OCI-LY3 (cell line): ENCODE measurements around the gene ZNF232.
"Not testable (repeated sequence)": the region's sequence is repeated elsewhere in the genome, so short reads cannot be mapped to it uniquely, and the experiment has no call there.

Source experiments
- H2AFZ ChIP-seq: fragments of 200-600, 300-600 bp; shearing (Covaris generic); 2 replicates; pipeline ENCODE4 v1.6.0; 2014; ENCODE audit warnings: antibody characterized with exemption, low read depth, low read length
- H3K27ac ChIP-seq: fragments of 200-600, 300-600 bp; sonication (generic); 2 replicates; pipeline ENCODE4 v1.5.1; 2014; ENCODE audit warnings: mild to moderate bottlenecking, low read length, moderate library complexity, mixed read lengths
- H3K27me3 ChIP-seq: fragments of 200-600, 300-600 bp; sonication (generic); 2 replicates; pipeline ENCODE4 v1.6.1; 2014; ENCODE audit warnings: low read depth, low read length, mixed read lengths
- H3K36me3 ChIP-seq: fragments of 200-600, 300-600 bp; sonication (generic); replicated peaks from 2 replicates; pipeline ENCODE3; 2014; ENCODE audit warnings: low read depth, low read length, mixed read lengths
- H3K4me1 ChIP-seq: fragments of 300-600, 200-600 bp; sonication (generic); 2 replicates; pipeline ENCODE4 v1.6.1; 2014; ENCODE audit warnings: low read length, mixed read lengths
- H3K4me2 ChIP-seq: fragments of 200-600, 300-600 bp; sonication (generic); 2 replicates; pipeline ENCODE4 v1.6.1; 2014; ENCODE audit warnings: low read length, mixed read lengths
- H3K4me3 ChIP-seq: fragments of 300-600, 200-600 bp; sonication (generic); 2 replicates; pipeline ENCODE4 v1.5.1; 2014; ENCODE audit warnings: antibody characterized with exemption, mild to moderate bottlenecking, low read length, moderate library complexity
- H3K79me2 ChIP-seq: fragments of 300-600, 200-600 bp; shearing (Covaris generic); 2 replicates; pipeline ENCODE4 v1.6.1; 2014; ENCODE audit warnings: mild to moderate bottlenecking, low read length, mixed read lengths
- H3K9ac ChIP-seq: fragments of 300-600, 200-600 bp; shearing (Covaris generic); 2 replicates; pipeline ENCODE4 v1.6.0; 2014; ENCODE audit warnings: mild to moderate bottlenecking, low read length, moderate library complexity
- H3K9me3 ChIP-seq: fragments of 200-600, 300-600 bp; shearing (Covaris generic); 2 replicates; pipeline ENCODE4 v1.6.1; 2014; ENCODE audit warnings: low read length, mixed read lengths; ENCODE audit not compliant: insufficient read depth
- H4K20me1 ChIP-seq: fragments of 200-600, 300-600 bp; sonication (generic); 2 replicates; pipeline ENCODE4 v1.6.1; 2016; ENCODE audit warnings: low read length, mixed read lengths; ENCODE audit not compliant: insufficient read depth
- EZH2phosphoT487 ChIP-seq: fragments of 200-600 bp; shearing (Covaris generic); IDR thresholded peaks from 2 replicates; pipeline ENCODE4 v1.6.1; 2018; ENCODE audit warnings: antibody characterized with exemption, mixed run types, low read depth
- TF ChIP-seq, protein P1 (sequence below): fragments of 200-600, 300-600 bp; sonication (generic); IDR thresholded peaks from 2 replicates; pipeline ENCODE4 v1.5.1; 2014; ENCODE audit warnings: antibody characterized with exemption, low read length, low read depth

ZNF232 gene

DNA sequence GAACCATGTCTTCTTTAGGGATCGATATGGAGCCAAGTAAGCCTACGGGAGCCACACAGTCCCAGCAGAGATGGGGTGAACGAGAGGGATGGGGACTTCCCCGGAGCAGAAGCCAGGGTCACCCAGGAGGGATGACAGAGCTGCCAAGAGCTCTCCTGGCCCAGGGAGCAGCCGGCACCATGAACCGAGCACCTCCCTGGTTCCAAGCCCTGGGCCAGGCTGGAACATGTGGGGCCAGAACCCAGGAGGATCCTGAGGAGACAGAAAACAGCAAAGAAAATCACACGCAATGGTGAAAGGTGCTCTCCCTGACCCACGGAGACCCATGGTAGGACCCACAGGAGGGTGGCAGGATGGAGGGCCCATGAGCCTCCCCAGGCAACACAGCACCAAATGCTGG is 22.3 kb upstream of the ZNF232 start:
- not testable (repeated sequence) for H3K27ac ChIP-seq, H3K27me3 ChIP-seq, H2AFZ ChIP-seq, H3K36me3 ChIP-seq, H3K4me3 ChIP-seq, H3K4me2 ChIP-seq, H3K79me2 ChIP-seq, H3K9me3 ChIP-seq, H4K20me1 ChIP-seq, H3K4me1 ChIP-seq, H3K9ac ChIP-seq

DNA sequence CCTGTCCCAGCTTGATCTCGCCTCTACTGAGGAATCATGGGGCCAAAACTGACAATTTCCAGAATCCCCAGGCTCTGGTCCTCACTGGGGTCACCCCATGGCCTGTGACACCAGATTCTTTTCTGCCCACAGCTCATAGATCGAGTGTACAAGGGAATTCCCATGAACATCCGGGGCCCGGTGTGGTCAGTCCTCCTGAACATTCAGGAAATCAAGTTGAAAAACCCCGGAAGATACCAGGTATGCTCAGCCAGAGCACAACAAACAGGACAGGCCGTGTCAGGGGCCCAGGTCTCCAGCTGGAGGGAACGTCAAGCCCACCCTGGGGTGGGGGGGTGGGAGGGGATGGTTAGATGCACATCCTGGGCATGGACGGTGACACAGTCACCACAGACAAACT is 21.6 kb upstream of the ZNF232 start:
- no peaks in the 10 kb centered on the region for H4K20me1 ChIP-seq
- no peaks in the 10 kb centered on the region for H3K36me3 ChIP-seq
- no peak overlapping the region for H3K27ac ChIP-seq
- H3K4me3 ChIP-seq = no peak overlapping the region
- no peaks in the 10 kb centered on the region for H3K79me2 ChIP-seq
- no peak for TF ChIP-seq EZH2phosphoT487
- TF ChIP-seq, protein P1, sequence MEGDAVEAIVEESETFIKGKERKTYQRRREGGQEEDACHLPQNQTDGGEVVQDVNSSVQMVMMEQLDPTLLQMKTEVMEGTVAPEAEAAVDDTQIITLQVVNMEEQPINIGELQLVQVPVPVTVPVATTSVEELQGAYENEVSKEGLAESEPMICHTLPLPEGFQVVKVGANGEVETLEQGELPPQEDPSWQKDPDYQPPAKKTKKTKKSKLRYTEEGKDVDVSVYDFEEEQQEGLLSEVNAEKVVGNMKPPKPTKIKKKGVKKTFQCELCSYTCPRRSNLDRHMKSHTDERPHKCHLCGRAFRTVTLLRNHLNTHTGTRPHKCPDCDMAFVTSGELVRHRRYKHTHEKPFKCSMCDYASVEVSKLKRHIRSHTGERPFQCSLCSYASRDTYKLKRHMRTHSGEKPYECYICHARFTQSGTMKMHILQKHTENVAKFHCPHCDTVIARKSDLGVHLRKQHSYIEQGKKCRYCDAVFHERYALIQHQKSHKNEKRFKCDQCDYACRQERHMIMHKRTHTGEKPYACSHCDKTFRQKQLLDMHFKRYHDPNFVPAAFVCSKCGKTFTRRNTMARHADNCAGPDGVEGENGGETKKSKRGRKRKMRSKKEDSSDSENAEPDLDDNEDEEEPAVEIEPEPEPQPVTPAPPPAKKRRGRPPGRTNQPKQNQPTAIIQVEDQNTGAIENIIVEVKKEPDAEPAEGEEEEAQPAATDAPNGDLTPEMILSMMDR = no peak
- no peaks in the 10 kb centered on the region for H3K27me3 ChIP-seq
- no peaks in the 10 kb centered on the region for H3K4me1 ChIP-seq
- no peak overlapping the region for H2AFZ ChIP-seq
- H3K9ac ChIP-seq = no peak overlapping the region
- no peaks in the 10 kb centered on the region for H3K9me3 ChIP-seq
- no peak overlapping the region for H3K4me2 ChIP-seq

DNA sequence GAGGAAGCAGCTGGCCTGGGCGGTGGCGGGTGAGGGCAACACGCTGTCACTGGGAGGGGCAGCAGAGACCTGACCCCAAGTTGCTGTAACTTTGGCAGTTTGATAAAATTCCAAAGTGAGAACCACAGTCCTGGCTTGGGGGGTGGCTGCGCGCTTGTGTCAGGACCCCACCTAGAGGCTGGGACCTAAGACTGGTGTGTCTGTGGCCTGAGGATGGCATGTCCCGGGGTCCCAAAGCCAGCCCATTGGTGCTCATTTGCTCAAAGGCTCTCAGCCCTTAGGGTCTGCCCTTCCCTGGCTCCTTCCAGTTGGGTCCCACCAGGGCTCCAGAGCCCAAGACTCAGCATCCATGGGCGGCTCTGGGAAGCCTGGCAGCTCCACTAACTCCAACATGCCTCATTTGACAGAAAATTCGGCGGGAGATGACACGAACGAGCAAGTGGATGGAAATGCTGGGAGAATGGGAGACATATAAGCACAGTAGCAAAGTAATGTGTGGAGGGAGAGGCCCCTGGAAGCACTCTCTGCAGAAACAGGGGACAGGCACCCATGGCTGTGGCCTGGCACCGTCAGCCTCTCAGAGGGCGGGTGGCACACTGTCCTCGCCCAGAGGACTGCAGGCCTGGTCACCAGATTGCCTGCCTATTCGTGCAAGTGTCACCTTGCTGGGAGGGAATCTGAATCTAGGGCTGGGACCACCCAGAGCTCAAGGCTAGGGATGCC is 21.0 kb upstream of the ZNF232 start:
- H3K27me3 ChIP-seq, H4K20me1 ChIP-seq, H3K4me1 ChIP-seq, H3K36me3 ChIP-seq, H3K9me3 ChIP-seq, H3K79me2 ChIP-seq, H2AFZ ChIP-seq, H3K27ac ChIP-seq, H3K9ac ChIP-seq, H3K4me3 ChIP-seq, H3K4me2 ChIP-seq: not testable (repeated sequence)

DNA sequence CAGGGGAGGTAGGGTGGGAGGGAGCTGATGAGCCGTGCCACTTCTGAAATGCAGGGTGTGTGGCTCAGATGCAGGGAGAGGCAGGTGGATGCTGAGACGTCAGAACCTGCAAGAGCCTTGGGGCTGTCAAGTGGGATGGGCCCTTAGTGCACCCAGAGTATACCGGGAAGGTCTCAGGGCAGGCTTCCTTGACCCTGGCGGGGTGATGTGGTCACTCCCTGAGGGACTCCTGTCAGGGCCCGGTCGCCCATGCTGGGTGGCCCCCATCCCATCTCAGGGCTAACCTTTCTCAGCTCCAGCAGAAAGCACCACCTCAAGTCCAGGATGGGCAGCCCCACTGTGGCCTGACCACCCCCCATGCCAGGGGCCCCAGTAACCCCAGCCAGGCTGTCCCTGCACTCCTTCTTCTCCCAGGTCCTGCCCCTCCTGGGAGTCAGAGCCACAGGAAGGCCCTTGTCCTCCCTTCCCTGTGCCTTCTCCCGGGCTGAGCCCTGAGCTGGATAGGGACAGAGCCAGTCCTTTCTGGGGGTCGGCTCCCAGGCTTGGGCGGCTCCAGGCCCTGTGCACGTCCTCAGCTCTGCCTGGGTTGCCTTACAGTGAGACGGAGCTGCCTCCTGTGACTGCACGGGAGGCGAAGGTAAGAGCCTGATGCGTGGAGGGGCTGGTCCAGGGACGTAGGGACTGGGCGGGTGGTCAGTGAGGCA is 20.3 kb upstream of the ZNF232 start:
- not testable (repeated sequence) for H3K9ac ChIP-seq, H4K20me1 ChIP-seq, H3K36me3 ChIP-seq, H3K79me2 ChIP-seq, H3K9me3 ChIP-seq, H3K4me2 ChIP-seq, H3K4me3 ChIP-seq, H3K27me3 ChIP-seq, H3K27ac ChIP-seq, H3K4me1 ChIP-seq, H2AFZ ChIP-seq

DNA sequence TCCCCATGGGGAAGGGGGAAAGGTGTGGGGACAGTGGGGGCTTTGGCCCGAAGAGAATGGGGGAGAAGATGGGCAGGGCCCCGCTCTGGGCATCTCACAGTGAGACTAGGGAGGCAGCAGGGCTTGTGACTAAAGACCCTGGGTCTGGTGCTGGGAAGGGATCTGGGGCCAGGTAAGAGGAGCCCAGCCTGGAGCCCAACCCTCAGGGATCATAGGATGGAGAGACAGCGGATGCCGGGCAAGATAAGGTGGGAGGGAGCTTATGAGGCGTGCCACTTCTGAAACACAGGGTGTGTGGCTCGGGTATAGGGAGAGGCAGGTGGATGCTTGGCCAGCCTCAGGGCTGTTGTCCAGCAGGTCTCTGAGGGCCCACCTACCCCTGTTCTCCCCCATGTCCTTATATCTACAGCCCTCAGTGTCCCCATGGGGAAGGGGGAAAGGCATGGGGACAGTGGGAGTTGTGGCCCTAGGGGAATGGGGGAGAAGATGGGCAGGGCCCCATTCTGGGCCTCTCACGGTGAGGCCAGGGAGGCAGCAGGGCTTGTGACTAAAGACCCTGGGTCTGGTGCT is 19.6 kb upstream of the ZNF232 start:
- Histone ChIP-seq H2AFZ (no peak overlapping the region), H3K4me3 (no peak overlapping the region), H3K4me2 (no peak overlapping the region), H3K36me3 (no peaks in the 10 kb centered on the region), H3K27me3 (no peaks in the 10 kb centered on the region), H3K4me1 (no peaks in the 10 kb centered on the region), H3K27ac (no peak overlapping the region), H4K20me1 (no peaks in the 10 kb centered on the region), H3K9ac (no peak overlapping the region), H3K79me2 (no peaks in the 10 kb centered on the region), H3K9me3 (no peaks in the 10 kb centered on the region)
- TF ChIP-seq, protein P1 = no peak
- no peak for TF ChIP-seq EZH2phosphoT487

DNA sequence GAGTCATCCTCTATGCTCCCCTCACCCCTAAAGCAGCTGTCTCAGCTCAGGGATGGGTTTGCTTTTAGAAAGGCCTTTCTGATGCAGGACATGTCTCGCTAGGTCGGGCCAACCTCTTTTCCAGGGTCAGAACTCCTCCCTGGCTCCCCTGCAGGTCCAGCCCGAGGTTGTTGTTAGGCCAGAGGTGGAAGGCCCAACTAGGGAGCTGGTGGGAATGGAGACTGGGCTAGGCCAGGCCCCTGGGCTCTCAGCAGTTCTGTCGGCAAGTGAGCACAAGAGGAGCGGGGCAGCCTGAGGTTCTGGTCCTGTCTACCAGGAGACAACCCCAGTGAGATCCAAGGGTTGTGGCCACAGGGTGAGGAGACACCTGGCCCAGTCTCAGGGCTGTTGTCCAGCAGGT is 19.0 kb upstream of the ZNF232 start:
- not testable (repeated sequence) for H3K9ac ChIP-seq, H3K79me2 ChIP-seq, H3K4me1 ChIP-seq, H3K27ac ChIP-seq, H3K9me3 ChIP-seq, H4K20me1 ChIP-seq, H2AFZ ChIP-seq, H3K27me3 ChIP-seq, H3K4me3 ChIP-seq, H3K36me3 ChIP-seq, H3K4me2 ChIP-seq

DNA sequence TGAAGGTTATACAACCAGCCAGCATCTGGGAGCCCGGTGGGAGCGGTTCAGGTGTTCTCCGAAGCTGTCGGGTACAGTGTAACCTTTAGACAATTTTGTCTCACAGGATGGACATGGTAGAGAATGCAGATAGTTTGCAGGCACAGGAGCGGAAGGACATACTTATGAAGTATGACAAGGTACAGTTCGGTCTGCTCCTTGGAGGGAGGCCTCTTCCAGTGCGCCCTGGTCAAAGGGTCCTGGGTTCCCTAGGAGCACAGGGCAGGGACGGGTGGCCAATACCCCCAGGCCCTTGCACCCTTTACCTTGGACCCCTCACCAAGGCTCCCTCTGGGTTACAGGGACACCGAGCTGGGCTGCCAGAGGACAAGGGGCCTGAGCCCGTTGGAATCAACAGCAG is 18.6 kb upstream of the ZNF232 start:
- not testable (repeated sequence) for H3K27me3 ChIP-seq, H3K9ac ChIP-seq, H3K4me3 ChIP-seq, H3K79me2 ChIP-seq, H4K20me1 ChIP-seq, H3K36me3 ChIP-seq, H2AFZ ChIP-seq, H3K4me1 ChIP-seq, H3K9me3 ChIP-seq, H3K27ac ChIP-seq, H3K4me2 ChIP-seq

DNA sequence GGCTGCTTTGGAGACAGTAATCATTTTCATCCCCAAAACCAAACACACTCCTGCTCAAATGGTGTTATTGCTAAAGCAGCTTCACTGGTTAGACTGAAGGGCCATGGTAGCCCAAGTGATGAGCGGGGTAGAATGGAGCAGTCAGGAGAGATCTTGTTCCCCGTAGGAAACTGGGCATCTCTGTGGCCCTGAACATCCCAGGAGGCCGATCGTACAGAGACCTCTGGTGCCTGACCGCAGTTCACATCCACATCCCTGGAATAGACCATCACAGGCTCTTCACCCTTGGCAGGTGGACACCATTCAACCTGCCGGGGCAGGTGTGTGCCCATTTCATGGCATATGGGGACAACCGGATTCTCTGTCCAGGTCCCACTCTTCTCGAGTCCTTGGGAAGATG is 18.1 kb upstream of the ZNF232 start:
- not testable (repeated sequence) for H3K27me3 ChIP-seq, H3K79me2 ChIP-seq, H3K9me3 ChIP-seq, H3K4me1 ChIP-seq, H3K4me3 ChIP-seq, H3K9ac ChIP-seq, H3K27ac ChIP-seq, H3K4me2 ChIP-seq, H3K36me3 ChIP-seq, H2AFZ ChIP-seq, H4K20me1 ChIP-seq
